OCI-LY1 (cell line): ENCODE data around the gene OR13A1.

Experiments used
- CTCF ChIP-seq: fragments of 200-600 bp; sonication (generic), shearing (Covaris generic); IDR thresholded peaks from 2 replicates; pipeline ENCODE4 v1.5.1; 2017; ENCODE audit warnings: mild to moderate bottlenecking, antibody characterized with exemption, low read length, moderate library complexity, mixed read lengths
- EZH2 ChIP-seq: fragments of 200-600 bp; sonication (generic), shearing (Covaris generic); IDR thresholded peaks from 2 replicates; pipeline ENCODE4 v1.8.0; 2017; ENCODE audit warnings: borderline replicate concordance, mixed run types, mild to moderate bottlenecking, antibody characterized with exemption, low read length, moderate library complexity, mixed read lengths

GRCh38 chr10:45355494-45355893, 40.1 kb upstream of the OR13A1 start:
- TF ChIP-seq CTCF = no peak
- TF ChIP-seq EZH2 = no peak
